Endothelial cell of umbilical vein (primary cell): ENCODE results near the gene PTPN23. TPM values are rescaled to one million over a fixed set of nuclear protein-coding genes. Genes with fewer than 3 reads are reported as not detected.

Experiments used
- BruUV-seq: library from RNA; stranded (reverse); fragments of 400-500 nt; replicated peaks from 2 replicates; lab custom pipeline; 2021; lab: Mats Ljungman, UMichigan
- CTCF ChIA-PET: fragments of 300-600, 350-600 bp; sonication (Branson Sonifier 250); formaldehyde crosslinking; loops from one replicate; lab custom pipeline; 2021; ENCODE audit warnings: antibody characterized with exemption, inconsistent platforms; lab: Charles Lee
- POLR2A ChIA-PET: fragments of 300-600, 350-600 bp; sonication (Branson Sonifier 250); formaldehyde crosslinking; loops from one replicate; lab custom pipeline; 2021; ENCODE audit warnings: antibody characterized with exemption, inconsistent platforms; lab: Charles Lee
- DNase-seq: peaks from one replicate; pipeline ENCODE4 v3.0.0-alpha.2; 2011; ENCODE audit warnings: low read depth, low spot score
- FAIRE-seq: peaks from 2 replicates; lab custom pipeline; 2011; peaks lifted over from hg19 to GRCh38; lab: Jason Lieb, UNC
- H2AFZ ChIP-seq: 2 replicates; pipeline ENCODE4 v1.6.0; 2012; ENCODE audit warnings: low read depth, low read length, control low read depth, inconsistent platforms
- H3K27ac ChIP-seq: 2 replicates; pipeline ENCODE4 v1.5.1; 2011; ENCODE audit warnings: low read depth, mild to moderate bottlenecking, control low read depth, low read length, moderate library complexity; ENCODE audit not compliant: insufficient read depth
- H3K27me3 ChIP-seq, 2 experiments: 2 replicates each; pipeline versions ENCODE4 v1.6.0 to v1.6.1; 2011; ENCODE audit warnings: low read length in 2 of 2, mixed read lengths in 1 of 2; ENCODE audit not compliant: control insufficient read depth in 2 of 2, insufficient read depth in 2 of 2
- H3K36me3 ChIP-seq, 2 experiments: 2 replicates in 1 of 2; 3 replicates in 1 of 2; pipeline ENCODE4 v1.5.1; 2011; ENCODE audit warnings: low read length in 2 of 2, mild to moderate bottlenecking in 1 of 2, moderate library complexity in 1 of 2; ENCODE audit not compliant: control insufficient read depth in 2 of 2, insufficient read depth in 2 of 2; ENCODE audit errors: extremely low read depth in 1 of 2
- H3K4me1 ChIP-seq: 3 replicates; pipeline ENCODE4 v1.5.1; 2011; ENCODE audit warnings: mild to moderate bottlenecking, low read length; ENCODE audit not compliant: control insufficient read depth, insufficient read depth; ENCODE audit errors: extremely low read depth
- H3K4me2 ChIP-seq: 2 replicates; pipeline ENCODE4 v1.6.1; 2011; ENCODE audit warnings: low read length, control low read depth, mixed read lengths; ENCODE audit not compliant: insufficient read depth
- H3K4me3 ChIP-seq, 3 experiments: fragments of 200-600 bp in 1 of 3; sonication (generic), shearing (Covaris generic) in 1 of 3; replicated peaks in 1 of 3; 2 replicates each; pipeline ENCODE4 v1.5.1; 2011 to 2016; ENCODE audit warnings: control low read depth in 3 of 3, low read length in 3 of 3, mild to moderate bottlenecking in 2 of 3, inconsistent platforms in 1 of 3, low read depth in 1 of 3, moderate library complexity in 1 of 3; ENCODE audit not compliant: insufficient read depth in 1 of 3
- H3K79me2 ChIP-seq: 2 replicates; pipeline ENCODE4 v1.6.0; 2012; ENCODE audit warnings: low read length, inconsistent platforms; ENCODE audit not compliant: control insufficient read depth, insufficient read depth
- H3K9ac ChIP-seq: replicated peaks from 2 replicates; pipeline ENCODE3; 2011; ENCODE audit warnings: low read length, control low read depth; ENCODE audit not compliant: insufficient read depth; ENCODE audit errors: extremely low read depth
- H3K9me1 ChIP-seq: replicated peaks from 3 replicates; pipeline ENCODE4 v1.6.0; 2011; ENCODE audit warnings: mild to moderate bottlenecking, low read length; ENCODE audit not compliant: control insufficient read depth, insufficient read depth; ENCODE audit errors: extremely low read depth
- H3K9me3 ChIP-seq: replicated peaks from 2 replicates; pipeline ENCODE4 v1.5.1; 2012; ENCODE audit warnings: low read length, inconsistent platforms; ENCODE audit not compliant: control insufficient read depth, insufficient read depth
- H4K20me1 ChIP-seq: replicated peaks from 2 replicates; pipeline ENCODE3; 2011; ENCODE audit warnings: mild to moderate bottlenecking, low read length; ENCODE audit not compliant: control insufficient read depth, insufficient read depth; ENCODE audit errors: extremely low read depth
- EZH2 ChIP-seq: IDR thresholded peaks from 2 replicates; pipeline ENCODE4 v1.6.1; 2012; ENCODE audit warnings: borderline replicate concordance, low read depth, mild to moderate bottlenecking, moderate library complexity, low read length, inconsistent platforms; ENCODE audit not compliant: severe bottlenecking
- FOS ChIP-seq: IDR thresholded peaks from 2 replicates; pipeline ENCODE4 v1.6.1; 2011; ENCODE audit warnings: mild to moderate bottlenecking, low read length, moderate library complexity, borderline replicate concordance; ENCODE audit not compliant: insufficient read depth
- GATA2 ChIP-seq: IDR thresholded peaks from 2 replicates; pipeline ENCODE4 v1.7.0; 2011; ENCODE audit warnings: low read depth, mild to moderate bottlenecking, moderate library complexity, mixed read lengths, low read length; ENCODE audit not compliant: insufficient read length, insufficient read depth
- JUN ChIP-seq: IDR thresholded peaks from 2 replicates; pipeline ENCODE4 v1.6.1; 2011; ENCODE audit warnings: borderline replicate concordance, low read depth; ENCODE audit not compliant: insufficient read length, insufficient read depth
- MYC ChIP-seq: IDR thresholded peaks from one replicate; pipeline ENCODE4 v1.6.1; 2011; ENCODE audit warnings: mild to moderate bottlenecking, low read depth, low read length
- POLR2A ChIP-seq: IDR thresholded peaks from 2 replicates; pipeline ENCODE4 v1.6.1; 2012; ENCODE audit warnings: low read depth, mild to moderate bottlenecking, control low read depth, low read length
- POLR2AphosphoS5 ChIP-seq: IDR thresholded peaks from 2 replicates; pipeline ENCODE4 v1.6.1; 2012; ENCODE audit warnings: low read depth, mild to moderate bottlenecking, control low read depth, low read length, moderate library complexity; ENCODE audit not compliant: insufficient read depth
- dilution Hi-C: fragments of 300-500 bp; cut with MboI; formaldehyde crosslinking; loops from one replicate; pipeline ENCODE4 v1.15.0; 2019; ENCODE audit warnings: low sequenced_read_pairs; ENCODE audit not compliant: extremely low pct_ligation_motif_present
- intact Hi-C: fragments of 100-400 bp; cut with micrococcal nuclease; formaldehyde crosslinking; loops from one replicate; pipeline ENCODE4 v1.10.0; 2022
- polyA plus RNA-seq, 4 experiments: library from polyadenylated mRNA; depleted of rRNA in 3 of 4; stranded (reverse) in 3 of 4; unstranded in 1 of 4; fragments of >200 nt; gene quantifications; 2 replicates each; pipeline versions ENCODE4 v1.2.1 to v1.2.3, GENCODE V29; 2011 to 2012; ENCODE audit warnings: missing spikeins in 1 of 4
- total RNA-seq: library from RNA; stranded (reverse); gene quantifications from 2 replicates; pipeline ENCODE4 v1.2.3, GENCODE V29; 2021
- TF ChIP-seq, protein P1 (sequence below): IDR thresholded peaks from 2 replicates; pipeline ENCODE4 v1.6.1; 2011; ENCODE audit not compliant: insufficient read depth, insufficient read length
- TF ChIP-seq, protein P2 (sequence below), 2 donors: IDR thresholded peaks; 1 replicate in 1 of 2; 2 replicates in 1 of 2; pipeline ENCODE4 v1.5.1; 2011; ENCODE audit warnings: low read length in 2 of 2, mild to moderate bottlenecking in 2 of 2, moderate library complexity in 2 of 2, control low read depth in 1 of 2, inconsistent platforms in 1 of 2, low read depth in 1 of 2; ENCODE audit not compliant: insufficient read depth in 1 of 2; ENCODE audit errors: extremely low read depth in 1 of 2

The PTPN23 gene
- total and polyA plus RNA-seq, 2 donors (not counting 3 experiments of a cell fraction or from before 2014, with no cell fraction given) = 8.5 to 63.5 TPM

DNA sequence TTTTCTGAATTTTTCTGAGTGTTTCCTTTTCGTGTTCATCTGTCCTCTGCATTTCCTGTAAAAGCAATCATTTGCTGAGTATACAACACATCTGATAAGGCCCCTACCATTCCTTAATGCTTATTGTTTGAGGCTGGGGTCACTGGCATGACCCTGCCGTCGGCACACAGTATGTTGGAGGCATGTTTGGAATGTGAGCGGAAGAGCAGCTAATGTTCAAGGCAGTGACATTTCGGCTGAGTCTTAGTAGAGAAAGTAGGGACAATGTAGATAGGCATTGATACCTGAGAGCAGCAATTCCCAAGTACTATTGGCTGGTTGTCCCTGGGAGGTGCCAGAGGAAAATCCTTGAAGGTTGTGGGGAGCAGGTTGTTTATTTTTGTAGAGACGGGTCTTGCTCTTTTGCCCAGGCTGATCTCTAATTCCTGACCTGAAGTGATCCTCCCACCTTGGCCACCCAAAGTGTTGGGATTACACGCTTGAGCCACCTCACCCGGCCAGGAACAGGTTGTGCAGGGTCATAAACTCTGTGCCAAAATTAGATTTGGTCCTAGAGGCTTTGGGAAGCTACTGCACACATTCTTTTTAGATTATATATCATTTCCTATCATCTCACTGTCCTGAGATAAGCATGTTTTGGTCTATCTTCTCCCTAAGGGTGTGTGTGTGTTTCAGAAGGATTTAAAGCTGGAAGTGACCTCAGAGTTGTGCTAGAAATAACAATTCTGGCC, 13.5 kb downstream of the PTPN23 start:
- Histone ChIP-seq H3K9ac (no peak overlapping the region), H3K4me2 (peak overlapping the region; percentile 52), H2AFZ (no peak overlapping the region), H3K79me2 (peaks cover 49% of the 10 kb centered on the region), H3K27ac (peak overlapping the region; percentile 67), H3K9me3 (no peaks in the 10 kb centered on the region), H3K9me1 (no peaks in the 10 kb centered on the region), H3K36me3 (peaks cover 0 to 5% of the 10 kb centered on the region in 2 experiments), H3K4me3 (no peak overlapping the region), H3K27me3 (no peaks in the 10 kb centered on the region), H4K20me1 (no peaks in the 10 kb centered on the region), H3K4me1 (peaks cover 24% of the 10 kb centered on the region)
- intact Hi-C loops (loop anchor here (1.0 kb wide), 1 partner anchor 13 kb away; the partner anchor contains the start of gene PTPN23), dilution Hi-C loops (no loop called here)
- peak; percentile 83 for DNase-seq
- peak; percentile 89 for FAIRE-seq
- BruUV-seq = no TSS peak
- peak; percentile 28 for TF ChIP-seq FOS
- peak; percentile 68 for TF ChIP-seq GATA2
- TF ChIP-seq POLR2AphosphoS5 = peak; percentile 52
- peak; percentile 21 for TF ChIP-seq JUN
- TF ChIP-seq EZH2 = no peak
- ChIA-PET POLR2A (no interaction called here), CTCF (interaction anchor here (0.8 to 1.8 kb wide), 6 partner anchors 14 to 70 kb away, joined by 3 to 8 read pairs (median 3); partner anchors contain the start of gene PTPN23)

DNA sequence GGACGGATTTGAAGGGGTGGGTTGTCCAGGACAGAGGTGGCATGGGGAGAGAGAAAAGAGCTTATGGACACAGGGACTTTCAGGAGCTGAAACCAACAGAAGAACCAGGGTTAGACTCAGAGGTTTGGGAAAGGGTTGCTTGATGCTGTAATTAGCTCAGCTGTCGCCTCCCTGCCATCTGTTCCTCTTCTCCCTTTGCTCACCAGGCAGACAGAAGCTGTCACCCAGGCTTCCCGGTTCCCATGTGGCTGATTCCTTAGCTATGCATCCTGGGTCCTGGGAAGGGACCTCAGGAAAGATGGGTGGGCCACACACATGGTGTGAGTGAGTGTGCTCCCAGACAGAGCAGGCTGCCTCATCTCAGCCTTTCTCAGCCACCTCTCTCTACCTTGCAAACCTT, 14.1 kb downstream of the PTPN23 start:
- Histone ChIP-seq H3K9me1 (no peaks in the 10 kb centered on the region), H3K79me2 (peaks cover 52% of the 10 kb centered on the region), H3K4me1 (peaks cover 24% of the 10 kb centered on the region), H3K9me3 (no peaks in the 10 kb centered on the region), H4K20me1 (no peaks in the 10 kb centered on the region), H3K27ac (peak overlapping the region; percentile 67), H3K27me3 (no peaks in the 10 kb centered on the region), H3K36me3 (peaks cover 0 to 5% of the 10 kb centered on the region in 2 experiments), H3K4me3 (no peak overlapping the region), H3K4me2 (peak overlapping the region; percentile 52), H2AFZ (no peak overlapping the region), H3K9ac (no peak overlapping the region)
- no TSS peak for BruUV-seq
- intact Hi-C loops = loop anchor here (1.0 kb wide), 1 partner anchor 14 kb away; the partner anchor contains the start of gene PTPN23
- ChIA-PET CTCF (interaction anchor here (0.8 to 1.8 kb wide), 5 partner anchors 14 to 71 kb away, joined by 3 to 5 read pairs (median 3); partner anchors contain the start of gene PTPN23), POLR2A (no interaction called here)
- TF ChIP-seq POLR2AphosphoS5 = no peak
- no peak for TF ChIP-seq FOS
- no peak for TF ChIP-seq GATA2
- TF ChIP-seq POLR2A = no peak
- TF ChIP-seq EZH2 = no peak
- no peak for TF ChIP-seq JUN
- TF ChIP-seq, protein P1, sequence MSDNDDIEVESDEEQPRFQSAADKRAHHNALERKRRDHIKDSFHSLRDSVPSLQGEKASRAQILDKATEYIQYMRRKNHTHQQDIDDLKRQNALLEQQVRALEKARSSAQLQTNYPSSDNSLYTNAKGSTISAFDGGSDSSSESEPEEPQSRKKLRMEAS = no peak
- no peak for TF ChIP-seq MYC
- TF ChIP-seq, protein P2, sequence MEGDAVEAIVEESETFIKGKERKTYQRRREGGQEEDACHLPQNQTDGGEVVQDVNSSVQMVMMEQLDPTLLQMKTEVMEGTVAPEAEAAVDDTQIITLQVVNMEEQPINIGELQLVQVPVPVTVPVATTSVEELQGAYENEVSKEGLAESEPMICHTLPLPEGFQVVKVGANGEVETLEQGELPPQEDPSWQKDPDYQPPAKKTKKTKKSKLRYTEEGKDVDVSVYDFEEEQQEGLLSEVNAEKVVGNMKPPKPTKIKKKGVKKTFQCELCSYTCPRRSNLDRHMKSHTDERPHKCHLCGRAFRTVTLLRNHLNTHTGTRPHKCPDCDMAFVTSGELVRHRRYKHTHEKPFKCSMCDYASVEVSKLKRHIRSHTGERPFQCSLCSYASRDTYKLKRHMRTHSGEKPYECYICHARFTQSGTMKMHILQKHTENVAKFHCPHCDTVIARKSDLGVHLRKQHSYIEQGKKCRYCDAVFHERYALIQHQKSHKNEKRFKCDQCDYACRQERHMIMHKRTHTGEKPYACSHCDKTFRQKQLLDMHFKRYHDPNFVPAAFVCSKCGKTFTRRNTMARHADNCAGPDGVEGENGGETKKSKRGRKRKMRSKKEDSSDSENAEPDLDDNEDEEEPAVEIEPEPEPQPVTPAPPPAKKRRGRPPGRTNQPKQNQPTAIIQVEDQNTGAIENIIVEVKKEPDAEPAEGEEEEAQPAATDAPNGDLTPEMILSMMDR (IDR thresholded peaks at IDR 0.05; ENCODE audit: extremely low read depth in 1 of 2, insufficient read depth in 1 of 2, low read depth in 1 of 2, low read length in 2 of 2) = no peak
- no peak for DNase-seq
- FAIRE-seq = peak; percentile 38
- dilution Hi-C loops = no loop called here
